Kidney (tissue), 22 donors: ENCODE measurements around the gene CTNNB1. TPM values are rescaled to one million over a fixed set of nuclear protein-coding genes. Genes with fewer than 3 reads are reported as not detected.

ENCODE experiments used
- DNase-seq, 5 donors: peaks; one replicate each; pipeline ENCODE4 v3.0.0-alpha.2; 2013 to 2020
- FAIRE-seq: peaks from 2 replicates; lab custom pipeline; 2012; peaks lifted over from hg19 to GRCh38; lab: Jason Lieb, UNC
- H3K27ac ChIP-seq, 2 donors: one replicate each; pipeline ENCODE4 v1.7.0; 2013; ENCODE audit warnings: low read depth in 2 of 2, low read length in 2 of 2, inconsistent platforms in 1 of 2
- H3K27me3 ChIP-seq: one replicate; pipeline ENCODE4 v1.7.1; 2013; ENCODE audit warnings: low read length, inconsistent platforms; ENCODE audit not compliant: control insufficient read depth, insufficient read depth
- H3K36me3 ChIP-seq, 3 donors: one replicate each; pipeline versions ENCODE4 v1.7.0 to v1.7.1; 2013; ENCODE audit warnings: low read length in 3 of 3, control low read depth in 1 of 3, inconsistent platforms in 1 of 3; ENCODE audit not compliant: insufficient read depth in 3 of 3, control insufficient read depth in 2 of 3
- H3K4me1 ChIP-seq, 3 donors: one replicate each; pipeline versions ENCODE4 v1.7.0 to v1.7.1; 2013; ENCODE audit warnings: low read length in 3 of 3, inconsistent platforms in 1 of 3, low read depth in 1 of 3; ENCODE audit not compliant: control insufficient read depth in 2 of 3, insufficient read depth in 2 of 3
- H3K4me3 ChIP-seq, 3 donors: one replicate each; pipeline versions ENCODE4 v1.7.0 to v1.8.1; 2013; ENCODE audit warnings: low read length in 3 of 3, control low read depth in 1 of 3, inconsistent platforms in 1 of 3
- H3K9ac ChIP-seq, 3 donors: one replicate each; pipeline versions ENCODE4 v1.7.0 to v1.7.1; 2013; ENCODE audit warnings: low read length in 3 of 3, control low read depth in 1 of 3, inconsistent platforms in 1 of 3
- H3K9me3 ChIP-seq, 3 donors: one replicate each; pipeline versions ENCODE4 v1.7.0 to v1.7.1; 2013; ENCODE audit warnings: low read length in 3 of 3, control low read depth in 1 of 3, inconsistent platforms in 1 of 3; ENCODE audit not compliant: control insufficient read depth in 2 of 3, insufficient read depth in 1 of 3
- CTCF ChIP-seq: IDR thresholded peaks from 3 replicates; pipeline ENCODE4 v1.5.1; 2012; ENCODE audit warnings: mild to moderate bottlenecking, moderate library complexity, borderline replicate concordance; ENCODE audit not compliant: insufficient read depth; ENCODE audit errors: extremely low read depth
- intact Hi-C: fragments of 100-400 bp; cut with DNase I; formaldehyde crosslinking; loops from one replicate; pipeline ENCODE4 v1.11.1; 2022
- long read RNA-seq, 10 donors: library from polyadenylated mRNA in 1 of 10; unstranded in 1 of 10; transcript quantifications; one replicate each; pipeline ENCODE4 v2.0.0 and lab custom pipeline, GENCODE V29; 2021 to 2026
- polyA plus RNA-seq: library from polyadenylated mRNA; stranded (reverse); fragments of 350-450 nt; fragmentation: Illumina TruSeq; extraction: RNeasy Lipid Tissue Mini Kit (QIAGEN cat#74804); gene quantifications from one replicate; pipeline ENCODE4 v1.2.3, GENCODE V29; 2014; ENCODE audit warnings: low read depth, low replicate concordance; ENCODE audit not compliant: insufficient read depth
- total RNA-seq: library from RNA; stranded (reverse); fragmentation: NEBNext Ultra II Directional; extraction: Animal tissue kit (Norgen Biotek cat#: 25700); gene quantifications from one replicate; pipeline ENCODE4 v1.2.1, GENCODE V29; 2021
- donor health status: control.
- donor health status: control.
- donor health status: control.
- donor health status: control.
- donor health status: control.
- donor health status: DM: yes; HTN: yes; CAD: no.
- donor health status: Normal renal cell carcinoma (clear cell type).

Gene CTNNB1
- total RNA-seq (329 TPM), polyA plus RNA-seq (97.0 TPM)
- long read RNA-seq, donor 1, full-length matches to known transcripts: 22 of 66 reads
- long read RNA-seq, donor 1, partial matches to known transcripts: 44 of 66 reads
- long read RNA-seq, donor 1, other reads (novel, unspliced or antisense): 0 of 66 reads
- long read RNA-seq, donor 2, full-length matches to known transcripts: 54 of 95 reads
- long read RNA-seq, donor 2, partial matches to known transcripts: 41 of 95 reads
- long read RNA-seq, donor 2, other reads (novel, unspliced or antisense): 0 of 95 reads
- long read RNA-seq, donor 3, full-length matches to known transcripts: 48 of 83 reads
- long read RNA-seq, donor 3, partial matches to known transcripts: 35 of 83 reads
- long read RNA-seq, donor 3, other reads (novel, unspliced or antisense): 0 of 83 reads
- long read RNA-seq, donor 4, full-length matches to known transcripts: 32 of 122 reads
- long read RNA-seq, donor 4, partial matches to known transcripts: 90 of 122 reads
- long read RNA-seq, donor 4, other reads (novel, unspliced or antisense): 0 of 122 reads
- long read RNA-seq, donor 5, partial matches to known transcripts: 0 of 4 reads
- long read RNA-seq, donor 5, other reads (novel, unspliced or antisense): 0 of 4 reads
- long read RNA-seq, donor 6, full-length matches to known transcripts: 19 of 67 reads
- long read RNA-seq, donor 6, partial matches to known transcripts: 48 of 67 reads
- long read RNA-seq, donor 6, other reads (novel, unspliced or antisense): 0 of 67 reads
- long read RNA-seq, donor 7, full-length matches to known transcripts: 115 of 167 reads
- long read RNA-seq, donor 7, partial matches to known transcripts: 37 of 167 reads
- long read RNA-seq, donor 7, other reads (novel, unspliced or antisense): 15 of 167 reads
- long read RNA-seq, donor 8, full-length matches to known transcripts: 21 of 66 reads
- long read RNA-seq, donor 8, partial matches to known transcripts: 45 of 66 reads
- long read RNA-seq, donor 8, other reads (novel, unspliced or antisense): 0 of 66 reads
- long read RNA-seq, donor 9, full-length matches to known transcripts: 14 of 45 reads
- long read RNA-seq, donor 9, partial matches to known transcripts: 31 of 45 reads
- long read RNA-seq, donor 9, other reads (novel, unspliced or antisense): 0 of 45 reads
- long read RNA-seq, donor 10, full-length matches to known transcripts: 39 of 89 reads
- long read RNA-seq, donor 10, partial matches to known transcripts: 50 of 89 reads
- long read RNA-seq, donor 10, other reads (novel, unspliced or antisense): 0 of 89 reads

GRCh38 chr3:41198950-41199865 lies at the start of gene CTNNB1:
TSS of gene CTNNB1 (plus strand) at chr3:41199505. CDS start at chr3:41224069, 24,564 bp downstream.
- no peak for TF ChIP-seq CTCF
- intact Hi-C loops: no loop called here
- Histone ChIP-seq H3K9ac (peak within 1 kb of the TSS; percentile 80 to 96 (median 85)), H3K4me3 (peak within 1 kb of the TSS; percentile 92 to 99 (median 99)), H3K27ac (peak within 1 kb of the TSS; percentile 96 to 97), H3K4me1 (peaks cover 3 to 15% (median 4%) of the 10 kb centered on the region in 3 donors), H3K9me3 (no peaks in the 10 kb centered on the region), H3K36me3 (no peaks in the 10 kb centered on the region), H3K27me3 (peaks cover 3% of the 10 kb centered on the region)
- DNase-seq (peak; percentile 94 to 97 (median 97)), FAIRE-seq (no peak)

- no peak overlapping the region for H3K4me3 ChIP-seq
- H3K9ac ChIP-seq: no peak overlapping the region
- intact Hi-C loops: no loop called here
- no peak for TF ChIP-seq CTCF
- no peak for DNase-seq
- no peaks in the 10 kb centered on the region for H3K36me3 ChIP-seq
- no peaks in the 10 kb centered on the region for H3K9me3 ChIP-seq
- H3K27ac ChIP-seq: no peak overlapping the region
- FAIRE-seq: no peak
- H3K27me3 ChIP-seq: no peaks in the 10 kb centered on the region
- no peaks in the 10 kb centered on the region for H3K4me1 ChIP-seq
These were observed 43.5 kb upstream of the CTNNB1 start for GRCh38 chr3:41155834-41156233.

DNA sequence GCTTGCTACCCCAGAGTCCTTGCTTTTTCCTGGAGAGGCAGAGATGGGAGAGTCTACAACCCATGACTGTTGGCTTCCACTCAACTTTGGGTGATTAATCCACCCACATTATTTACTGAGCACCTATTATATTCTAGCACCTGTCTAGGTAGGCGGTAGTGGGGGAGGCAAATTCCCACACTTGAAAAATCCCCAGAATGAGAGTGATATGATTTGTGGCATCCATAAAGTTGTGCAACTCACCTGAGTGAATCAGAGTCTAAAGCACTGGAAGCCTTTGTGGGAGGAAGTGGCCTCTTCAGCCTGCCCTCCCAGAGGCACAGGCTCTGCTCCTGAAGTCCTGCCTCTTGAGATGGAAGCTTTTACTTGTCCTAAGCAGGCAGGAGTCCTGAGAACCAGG lies 40.4 kb upstream of the CTNNB1 start:
- no peak for FAIRE-seq
- H3K9me3 ChIP-seq: no peaks in the 10 kb centered on the region
- no peak for TF ChIP-seq CTCF
- peaks cover 0 to 4% (median 0%) of the 10 kb centered on the region in 3 donors for H3K4me1 ChIP-seq
- no peaks in the 10 kb centered on the region for H3K27me3 ChIP-seq
- no peak for DNase-seq
- no peaks in the 10 kb centered on the region for H3K36me3 ChIP-seq
- no peak overlapping the region for H3K27ac ChIP-seq
- H3K4me3 ChIP-seq: no peak overlapping the region
- intact Hi-C loops: no loop called here
- H3K9ac ChIP-seq: no peak overlapping the region
